Measurements from ENCODE around the gene LCN12.

The LCN12 gene

GRCh38 chr9:136958898-136959850, 7.1 kb downstream of the LCN12 start:
- no peak for DNase-seq

GRCh38 chr9:136960212-136960937, 8.3 kb downstream of the LCN12 start:
- DNase-seq, result no peak

GRCh38 chr9:136960938-136961275, 8.8 kb downstream of the LCN12 start:
- no peak for DNase-seq

GRCh38 chr9:136961279-136962065, 9.4 kb downstream of the LCN12 start:
- no peak for DNase-seq

GRCh38 chr9:136962163-136962562, 10.1 kb downstream of the LCN12 start:
- DNase-seq, result no peak

GRCh38 chr9:136962701-136963248, 10.7 kb downstream of the LCN12 start:
- no peak for DNase-seq

- DNase-seq, result no peak
Measured at GRCh38 chr9:136963341-136963740, 11.3 kb downstream of the LCN12 start.

GRCh38 chr9:136963751-136964150, 11.7 kb downstream of the LCN12 start:
- DNase-seq, result no peak

- DNase-seq, result peak; percentile 87
Measured at GRCh38 chr9:136964171-136964689, 12.2 kb downstream of the LCN12 start.

- peak; percentile 22 for DNase-seq
Measured at GRCh38 chr9:136964833-136965422, 12.9 kb downstream of the LCN12 start.

GRCh38 chr9:136965771-136966484, 13.9 kb downstream of the LCN12 start:
- DNase-seq, result peak; percentile 94

GRCh38 chr9:136968333-136969127, 16.5 kb downstream of the LCN12 start:
- peak; percentile 22 for DNase-seq

GRCh38 chr9:136969150-136969549, 17.1 kb downstream of the LCN12 start:
- no peak for DNase-seq

- no peak for DNase-seq
Measured at GRCh38 chr9:136969774-136970173, 17.7 kb downstream of the LCN12 start.

- no peak for DNase-seq
Measured at GRCh38 chr9:136970361-136970760, 18.3 kb downstream of the LCN12 start.

GRCh38 chr9:136971746-136972145, 19.7 kb downstream of the LCN12 start:
- no peak for DNase-seq

GRCh38 chr9:136972335-136972734, 20.3 kb downstream of the LCN12 start:
- no peak for DNase-seq

GRCh38 chr9:136972743-136973142, 20.7 kb downstream of the LCN12 start:
- no peak for DNase-seq

- no peak for DNase-seq
Measured at GRCh38 chr9:136973618-136974617, 21.8 kb downstream of the LCN12 start.

All from RPMI8226 (cell line).